RWPE1 (cell line): Measurements from ENCODE around the gene RFC5.
A peak's percentile ranks its signal among the peaks of the same experiment; 100 is the strongest.
"Not testable (repeated sequence)": the region's sequence is repeated elsewhere in the genome, so short reads cannot be mapped to it uniquely, and the experiment has no call there.

Experiments used
- CTCF ChIA-PET: fragments of 350-600 bp; sonication (Branson Sonifier 250); formaldehyde crosslinking; extraction: SDS; loops from one replicate; lab custom pipeline; 2021; lab: Yijun Ruan, JAX
- POLR2A ChIA-PET: fragments of 400-600 bp; formaldehyde crosslinking; extraction: SDS; loops from one replicate; lab custom pipeline; 2020; ENCODE audit warnings: antibody characterized with exemption; ENCODE audit not compliant: low non-redundant PET; lab: Yijun Ruan, JAX
- DNase-seq: peaks from one replicate; pipeline ENCODE4 v3.0.0; 2012; ENCODE audit warnings: low spot score
- H3K27ac ChIP-seq: fragments of 450-650 bp; 2 replicates; pipeline ENCODE4 v1.5.1; 2017
- CTCF ChIP-seq: fragments of 450-650 bp; conservative IDR thresholded peaks from 2 replicates; pipeline ENCODE4 v1.5.1; 2017; ENCODE audit warnings: low read depth, mild to moderate bottlenecking

RFC5 gene

GRCh38 chr12:117985182-117985581 is 31.3 kb upstream of the RFC5 start:
- no peak overlapping the region for H3K27ac ChIP-seq
- no peak for DNase-seq
- POLR2A ChIA-PET = no interaction called here
- no peak for TF ChIP-seq CTCF
- CTCF ChIA-PET = no interaction called here

- peak overlapping the region; percentile 75 for H3K27ac ChIP-seq
- DNase-seq = peak; percentile 76
- ChIA-PET POLR2A (no interaction called here), CTCF (no interaction called here)
- TF ChIP-seq CTCF = no peak
Measured at GRCh38 chr12:117986705-117987469, 29.6 kb upstream of the RFC5 start.

- no peak overlapping the region for H3K27ac ChIP-seq
- ChIA-PET CTCF (interaction anchor here (0.8 kb wide), 1 partner anchor 120 kb away, joined by 3 read pairs; no protein-coding TSS in a partner anchor), POLR2A (no interaction called here)
- TF ChIP-seq CTCF = no peak
- DNase-seq = no peak
Measured at GRCh38 chr12:117994551-117995438, 21.7 kb upstream of the RFC5 start.

GRCh38 chr12:117998719-117999118 is 17.8 kb upstream of the RFC5 start:
- H3K27ac ChIP-seq = no peak overlapping the region
- POLR2A ChIA-PET = no interaction called here
- CTCF ChIA-PET = no interaction called here
- no peak for DNase-seq
- TF ChIP-seq CTCF = no peak

- H3K27ac ChIP-seq, POLR2A ChIA-PET, DNase-seq: not testable (repeated sequence)
- CTCF ChIA-PET = interaction anchor here (0.6 kb wide), 1 partner anchor 55 kb away, joined by 3 read pairs; no protein-coding TSS in a partner anchor
Measured at GRCh38 chr12:117999806-118000205, 16.7 kb upstream of the RFC5 start.

- ChIA-PET POLR2A (no interaction called here), CTCF (no interaction called here)
- no peak for DNase-seq
- no peak for TF ChIP-seq CTCF
- no peak overlapping the region for H3K27ac ChIP-seq
Measured at GRCh38 chr12:118010903-118011302, 5.6 kb upstream of the RFC5 start.
